22Rv1 (cell line): ENCODE measurements around the gene HRH2.

ENCODE experiments used
- H3K27ac ChIP-seq: fragments of 450-650 bp; 2 replicates; pipeline ENCODE4 v1.5.1; 2017
- CTCF ChIP-seq: fragments of 450-650 bp; IDR thresholded peaks from 2 replicates; pipeline ENCODE4 v1.5.1; 2017; ENCODE audit warnings: mild to moderate bottlenecking
- ZFX ChIP-seq: fragments of 450-650 bp; IDR thresholded peaks from 2 replicates; pipeline ENCODE4 v1.6.1; 2017; ENCODE audit warnings: antibody characterized with exemption, borderline replicate concordance

Gene HRH2, protein sequence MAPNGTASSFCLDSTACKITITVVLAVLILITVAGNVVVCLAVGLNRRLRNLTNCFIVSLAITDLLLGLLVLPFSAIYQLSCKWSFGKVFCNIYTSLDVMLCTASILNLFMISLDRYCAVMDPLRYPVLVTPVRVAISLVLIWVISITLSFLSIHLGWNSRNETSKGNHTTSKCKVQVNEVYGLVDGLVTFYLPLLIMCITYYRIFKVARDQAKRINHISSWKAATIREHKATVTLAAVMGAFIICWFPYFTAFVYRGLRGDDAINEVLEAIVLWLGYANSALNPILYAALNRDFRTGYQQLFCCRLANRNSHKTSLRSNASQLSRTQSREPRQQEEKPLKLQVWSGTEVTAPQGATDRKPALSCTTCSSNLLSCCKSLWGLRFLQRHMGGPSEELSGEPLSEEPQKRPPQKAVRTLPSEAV

GRCh38 chr5:175657593-175658271, at the start of gene HRH2:
HRH2 (plus strand) TSS chr5:175658071; CDS start chr5:175683234, 25,163 bp downstream.
- no peak for TF ChIP-seq CTCF
- no peak for TF ChIP-seq ZFX
- H3K27ac ChIP-seq = no peak within 1 kb of the TSS

GRCh38 chr5:175609526-175609925, 48.3 kb upstream of the HRH2 start:
- TF ChIP-seq CTCF (no peak), ZFX (no peak)

DNA sequence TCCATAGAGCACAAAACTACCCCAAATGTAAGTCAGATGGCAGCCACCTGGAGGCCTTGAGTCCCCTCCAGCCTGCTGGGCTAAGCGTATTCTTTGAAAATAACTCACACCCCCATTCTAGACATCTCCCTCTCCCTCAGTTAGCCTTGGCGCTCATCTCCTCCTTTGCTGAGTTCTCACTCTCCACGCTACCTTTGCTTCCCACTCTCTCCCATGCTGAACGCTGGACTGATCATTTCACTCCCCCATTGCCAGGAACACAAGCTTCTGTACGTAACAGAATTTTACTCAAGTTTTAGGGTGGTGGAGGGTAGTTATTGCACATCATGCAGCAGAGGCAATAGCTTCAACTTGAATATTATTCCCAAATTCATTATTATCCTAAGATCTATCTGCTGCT, 47.5 kb upstream of the HRH2 start:
- no peak for TF ChIP-seq ZFX
- no peak for TF ChIP-seq CTCF
- H3K27ac ChIP-seq = no peak overlapping the region

More at GRCh38 chr5:175609526-175609925, 48.3 kb upstream of the HRH2 start:
- H3K27ac ChIP-seq = no peak overlapping the region

DNA sequence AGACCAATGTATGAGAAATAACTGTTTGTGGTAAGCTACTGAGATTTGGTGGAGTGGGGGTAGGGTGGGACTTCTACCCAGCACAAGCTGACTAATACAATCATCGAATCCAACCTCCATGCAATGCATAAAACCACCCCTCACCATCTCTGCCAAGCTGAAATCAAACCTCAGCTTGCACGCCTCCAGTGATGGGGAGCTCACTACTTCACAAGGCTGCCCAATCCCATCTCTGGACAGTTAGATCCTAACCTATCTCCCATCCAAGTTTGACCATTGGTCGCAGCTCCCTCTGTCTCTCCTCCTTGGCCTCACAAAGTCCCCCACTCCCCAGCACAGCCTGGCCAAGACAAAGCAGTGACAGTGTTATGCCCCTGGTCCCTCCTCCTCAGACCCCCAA, 47.0 kb upstream of the HRH2 start:
- H3K27ac ChIP-seq = no peak overlapping the region
- TF ChIP-seq ZFX = no peak
- TF ChIP-seq CTCF = no peak

GRCh38 chr5:175614223-175614815, 43.6 kb upstream of the HRH2 start:
- TF ChIP-seq ZFX (no peak), CTCF (no peak)
- H3K27ac ChIP-seq = no peak overlapping the region

- H3K27ac ChIP-seq = no peak overlapping the region
- no peak for TF ChIP-seq ZFX
- TF ChIP-seq CTCF = no peak
Observed at GRCh38 chr5:175614861-175615260, 43.0 kb upstream of the HRH2 start.
